ENCODE data around the gene NFRKB.
"Not testable (repeated sequence)": the region's sequence is repeated elsewhere in the genome, so short reads cannot be mapped to it uniquely, and the experiment has no call there.

The NFRKB gene

GRCh38 chr11:129894278-129895125, 876 bp downstream of the NFRKB start:
- DNase-seq (ENCODE audit: low read depth in 2 of 2): no peak

- DNase-seq (ENCODE audit: low read depth in 2 of 2): no peak
Observed at GRCh38 chr11:129888451-129888850, 6.9 kb downstream of the NFRKB start.

- no peak for DNase-seq (ENCODE audit: low read depth in 2 of 2)
Observed at GRCh38 chr11:129885381-129885780, 10.0 kb downstream of the NFRKB start.

GRCh38 chr11:129884581-129884980, 10.8 kb downstream of the NFRKB start:
- no peak for DNase-seq (ENCODE audit: low read depth in 2 of 2)

- peak in 1 of 2 donors; percentile 23 for DNase-seq (ENCODE audit: low read depth in 2 of 2)
Observed at GRCh38 chr11:129881570-129882170, 13.7 kb downstream of the NFRKB start.

GRCh38 chr11:129880311-129880710, 15.1 kb downstream of the NFRKB start:
- DNase-seq (ENCODE audit: low read depth in 2 of 2): no peak

GRCh38 chr11:129871914-129872313, 23.5 kb downstream of the NFRKB start:
- DNase-seq (ENCODE audit: low read depth in 2 of 2): no peak

GRCh38 chr11:129868626-129869025, 26.8 kb downstream of the NFRKB start:
- not testable (repeated sequence) for DNase-seq (ENCODE audit: low read depth in 2 of 2)

GRCh38 chr11:129866311-129866710, 29.1 kb downstream of the NFRKB start:
- DNase-seq (ENCODE audit: low read depth in 2 of 2): no peak

- no peak for DNase-seq (ENCODE audit: low read depth in 2 of 2)
Observed at GRCh38 chr11:129865701-129866100, 29.7 kb downstream of the NFRKB start.

GRCh38 chr11:129864811-129865210, 30.6 kb downstream of the NFRKB start:
- no peak for DNase-seq (ENCODE audit: low read depth in 2 of 2)

GRCh38 chr11:129861702-129862522, 33.5 kb downstream of the NFRKB start:
- no peak for DNase-seq (ENCODE audit: low read depth in 2 of 2)

GRCh38 chr11:129856036-129856435, 39.3 kb downstream of the NFRKB start:
- DNase-seq (ENCODE audit: low read depth in 2 of 2): no peak

GRCh38 chr11:129855086-129855485, 40.3 kb downstream of the NFRKB start:
- DNase-seq (ENCODE audit: low read depth in 2 of 2): no peak

GRCh38 chr11:129854232-129854805, 41.1 kb downstream of the NFRKB start:
- DNase-seq (ENCODE audit: low read depth in 2 of 2): no peak

- DNase-seq (ENCODE audit: low read depth in 2 of 2): peak; percentile 7 to 36
Observed at GRCh38 chr11:129853518-129854231, 41.7 kb downstream of the NFRKB start.

GRCh38 chr11:129852125-129852740, 43.1 kb downstream of the NFRKB start:
- no peak for DNase-seq (ENCODE audit: low read depth in 2 of 2)

GRCh38 chr11:129849447-129850130, 45.8 kb downstream of the NFRKB start:
- no peak for DNase-seq (ENCODE audit: low read depth in 2 of 2)

GRCh38 chr11:129847361-129847760, 48.0 kb downstream of the NFRKB start:
- DNase-seq (ENCODE audit: low read depth in 2 of 2): not testable (repeated sequence)

Measured in stimulated activated CD4-positive, alpha-beta T cell treated with anti-CD3 and anti-CD28 coated beads, Interleukin-1b, Interleukin-23, amount 100 ng/mL, for 4 hours (primary cell).